Hypothalamus (tissue), 51 donors: ENCODE measurements around the gene LBP.
"Not testable (repeated sequence)": the region's sequence is repeated elsewhere in the genome, so short reads cannot be mapped to it uniquely, and the experiment has no call there.

Experiments used
- DNase-seq, 51 donors: peaks; one replicate each; lab custom pipeline; 2025; lab: John Stamatoyannopoulos, UW

Gene LBP

GRCh38 chr20:38320221-38320620 lies 26.1 kb upstream of the LBP start:
- no peak for DNase-seq

- peak in 32 of 51 donors; percentile 6 to 75 (median 32) for DNase-seq
These were observed 24.2 kb upstream of the LBP start for GRCh38 chr20:38321959-38322598.

GRCh38 chr20:38324159-38324558 lies 22.1 kb upstream of the LBP start:
- no peak for DNase-seq

- no peak for DNase-seq
These were observed 21.1 kb upstream of the LBP start for GRCh38 chr20:38325167-38325566.

- DNase-seq = no peak
These were observed 20.4 kb upstream of the LBP start for GRCh38 chr20:38325905-38326304.

- no peak for DNase-seq
These were observed 20.0 kb upstream of the LBP start for GRCh38 chr20:38326309-38326708.

GRCh38 chr20:38330638-38331037 lies 15.6 kb upstream of the LBP start:
- DNase-seq = no peak

GRCh38 chr20:38331245-38331644 lies 15.0 kb upstream of the LBP start:
- DNase-seq = no peak

GRCh38 chr20:38331814-38332213 lies 14.5 kb upstream of the LBP start:
- DNase-seq = no peak

- no peak for DNase-seq
These were observed 12.3 kb upstream of the LBP start for GRCh38 chr20:38334016-38334415.

GRCh38 chr20:38336726-38337125 lies 9.6 kb upstream of the LBP start:
- DNase-seq = no peak

- peak in 29 of 51 donors; percentile 4 to 74 (median 30) for DNase-seq
These were observed 8.6 kb upstream of the LBP start for GRCh38 chr20:38337561-38338140.

GRCh38 chr20:38338849-38339520 lies 7.3 kb upstream of the LBP start:
- DNase-seq = peak in 1 of 51 donors; percentile 2

- not testable (repeated sequence) for DNase-seq
These were observed 6.8 kb upstream of the LBP start for GRCh38 chr20:38339521-38339896.

GRCh38 chr20:38339997-38340396 lies 6.3 kb upstream of the LBP start:
- DNase-seq = no peak

- no peak for DNase-seq
These were observed 5.6 kb upstream of the LBP start for GRCh38 chr20:38340693-38341092.

- DNase-seq = peak in 2 of 51 donors; percentile 7 to 35
These were observed 4.1 kb upstream of the LBP start for GRCh38 chr20:38342216-38342615.

GRCh38 chr20:38342713-38343310 lies 3.5 kb upstream of the LBP start:
- DNase-seq = no peak

GRCh38 chr20:38343311-38344106 lies 2.8 kb upstream of the LBP start:
- DNase-seq = no peak

- DNase-seq = no peak
These were observed 2.1 kb upstream of the LBP start for GRCh38 chr20:38344107-38344701.

GRCh38 chr20:38345643-38346042 lies 639 bp upstream of the LBP start:
- no peak for DNase-seq
